Sigmoid colon (tissue), 4 donors: Measurements from ENCODE around the gene LRRC31.

Experiments
- EP300 ChIP-seq, 4 donors: sonication (generic); formaldehyde crosslinking; IDR thresholded peaks; one replicate each; pipeline ENCODE4 v1.6.1; 2017; ENCODE audit warnings: antibody characterized with exemption in 4 of 4
- POLR2A ChIP-seq, 2 donors: fragments of 450-650 bp; IDR thresholded peaks; one replicate each; pipeline ENCODE4 v1.6.1; 2016; ENCODE audit warnings: antibody characterized with exemption in 2 of 2, mild to moderate bottlenecking in 2 of 2, moderate library complexity in 2 of 2
- POLR2AphosphoS5 ChIP-seq, 4 donors: sonication (generic); formaldehyde crosslinking; IDR thresholded peaks; one replicate each; pipeline ENCODE4 v1.6.1; 2017; ENCODE audit warnings: antibody characterized with exemption in 4 of 4
- TF ChIP-seq, protein P1 (sequence below), 4 experiments: fragments of 450-650 bp in 3 of 4; fragments of 200-600 bp in 1 of 4; IDR thresholded peaks; one replicate each; pipeline ENCODE4 v1.5.1; 2016 to 2019; ENCODE audit warnings: antibody characterized with exemption in 4 of 4, mild to moderate bottlenecking in 3 of 4, moderate library complexity in 2 of 4

DNA sequence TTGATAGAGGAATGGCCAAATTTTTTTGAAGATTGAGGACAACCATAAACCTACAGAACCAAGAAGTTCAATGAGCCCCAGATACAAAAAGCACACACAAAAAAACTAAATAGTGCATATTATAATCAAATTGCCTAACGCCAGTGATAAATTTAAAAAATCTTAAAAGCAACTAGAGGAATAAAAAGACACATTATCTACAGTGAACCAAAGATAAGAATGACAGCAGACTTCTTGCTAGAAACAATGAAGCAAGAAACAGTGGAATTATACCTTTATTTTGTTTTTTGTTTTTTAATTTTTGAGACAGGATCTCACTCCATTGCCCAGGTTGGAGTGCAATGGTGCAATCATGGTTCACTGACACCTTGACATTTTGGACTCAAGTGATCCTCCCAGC is 31.7 kb upstream of the LRRC31 start:
- TF ChIP-seq, protein P1, sequence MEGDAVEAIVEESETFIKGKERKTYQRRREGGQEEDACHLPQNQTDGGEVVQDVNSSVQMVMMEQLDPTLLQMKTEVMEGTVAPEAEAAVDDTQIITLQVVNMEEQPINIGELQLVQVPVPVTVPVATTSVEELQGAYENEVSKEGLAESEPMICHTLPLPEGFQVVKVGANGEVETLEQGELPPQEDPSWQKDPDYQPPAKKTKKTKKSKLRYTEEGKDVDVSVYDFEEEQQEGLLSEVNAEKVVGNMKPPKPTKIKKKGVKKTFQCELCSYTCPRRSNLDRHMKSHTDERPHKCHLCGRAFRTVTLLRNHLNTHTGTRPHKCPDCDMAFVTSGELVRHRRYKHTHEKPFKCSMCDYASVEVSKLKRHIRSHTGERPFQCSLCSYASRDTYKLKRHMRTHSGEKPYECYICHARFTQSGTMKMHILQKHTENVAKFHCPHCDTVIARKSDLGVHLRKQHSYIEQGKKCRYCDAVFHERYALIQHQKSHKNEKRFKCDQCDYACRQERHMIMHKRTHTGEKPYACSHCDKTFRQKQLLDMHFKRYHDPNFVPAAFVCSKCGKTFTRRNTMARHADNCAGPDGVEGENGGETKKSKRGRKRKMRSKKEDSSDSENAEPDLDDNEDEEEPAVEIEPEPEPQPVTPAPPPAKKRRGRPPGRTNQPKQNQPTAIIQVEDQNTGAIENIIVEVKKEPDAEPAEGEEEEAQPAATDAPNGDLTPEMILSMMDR (IDR thresholded peaks at IDR 0.05): no peak
- TF ChIP-seq POLR2A (IDR thresholded peaks at IDR 0.05) (no peak), POLR2AphosphoS5 (IDR thresholded peaks at IDR 0.05) (no peak), EP300 (IDR thresholded peaks at IDR 0.05) (no peak)
